NCI-H2171 treated with DMSO at 0.1 percent for 48 hours (cell line): ENCODE measurements around the gene FAM89B.
A peak's percentile ranks its signal among the peaks of the same experiment; 100 is the strongest.

ENCODE experiments used
- DNase-seq: peaks from one replicate; lab custom pipeline; 2025; lab: John Stamatoyannopoulos, UW

FAM89B gene

GRCh38 chr11:65610404-65610803 is 38.1 kb downstream of the FAM89B start:
- DNase-seq, result no peak

GRCh38 chr11:65611028-65611757 is 38.9 kb downstream of the FAM89B start:
- no peak for DNase-seq

- no peak for DNase-seq
These were observed 39.6 kb downstream of the FAM89B start for GRCh38 chr11:65611758-65612603.

GRCh38 chr11:65612691-65613090 is 40.4 kb downstream of the FAM89B start:
- DNase-seq, result no peak

- no peak for DNase-seq
These were observed 41.0 kb downstream of the FAM89B start for GRCh38 chr11:65613091-65613928.

- DNase-seq, result peak; percentile 100
These were observed 43.1 kb downstream of the FAM89B start, which contains the start of gene PCNX3 for GRCh38 chr11:65615229-65615949. PCNX3 (plus strand) TSS chr11:65615776; CDS start chr11:65616312, 536 bp downstream.

GRCh38 chr11:65615950-65616574 is 43.7 kb downstream of the FAM89B start:
- peak; percentile 45 for DNase-seq

- DNase-seq, result no peak
These were observed 44.2 kb downstream of the FAM89B start for GRCh38 chr11:65616575-65617001.

GRCh38 chr11:65617136-65617850 is 45.0 kb downstream of the FAM89B start:
- no peak for DNase-seq

GRCh38 chr11:65617990-65618751 is 45.8 kb downstream of the FAM89B start:
- DNase-seq, result no peak

- DNase-seq, result peak; percentile 61
These were observed 46.4 kb downstream of the FAM89B start for GRCh38 chr11:65618763-65619162.

GRCh38 chr11:65619281-65619928 is 47.1 kb downstream of the FAM89B start:
- DNase-seq, result no peak

GRCh38 chr11:65620666-65621065 is 48.3 kb downstream of the FAM89B start:
- no peak for DNase-seq

- no peak for DNase-seq
These were observed 49.1 kb downstream of the FAM89B start for GRCh38 chr11:65621460-65621859.

GRCh38 chr11:65622011-65622410 is 49.7 kb downstream of the FAM89B start:
- no peak for DNase-seq

GRCh38 chr11:65623177-65623576 is 50.8 kb downstream of the FAM89B start:
- no peak for DNase-seq
